M059J (cell line): ENCODE measurements around the gene BOC. TPM values are rescaled to one million over a fixed set of nuclear protein-coding genes. Genes with fewer than 3 reads are reported as not detected.
"Not testable (repeated sequence)": the region's sequence is repeated elsewhere in the genome, so short reads cannot be mapped to it uniquely, and the experiment has no call there.

Experiments used
- DNase-seq: peaks from one replicate; pipeline ENCODE4 v3.0.0-alpha.2; 2012; ENCODE audit warnings: low read depth
- total RNA-seq: library from RNA; depleted of rRNA; stranded (reverse); fragments of >200 nt; shearing (Covaris generic); gene quantifications from 2 replicates; pipeline ENCODE4 v1.2.3, GENCODE V29; 2014; rRNA removed

The BOC gene
- 5.0 and 12.5 TPM in 2 replicates for total RNA-seq

- DNase-seq: peak; percentile 79
Observed at GRCh38 chr3:113211330-113212149, at the start of gene BOC. BOC (plus strand) TSS chr3:113211557; CDS start chr3:113249803, 38,246 bp downstream.

GRCh38 chr3:113161661-113162060 is 49.7 kb upstream of the BOC start:
- DNase-seq: no peak

GRCh38 chr3:113163152-113163551 is 48.2 kb upstream of the BOC start:
- DNase-seq: no peak

GRCh38 chr3:113165841-113166240 is 45.5 kb upstream of the BOC start:
- DNase-seq: no peak

- DNase-seq: no peak
Observed at GRCh38 chr3:113166357-113166718, 45.0 kb upstream of the BOC start.

GRCh38 chr3:113166719-113167492 is 44.5 kb upstream of the BOC start:
- peak; percentile 82 for DNase-seq

- no peak for DNase-seq
Observed at GRCh38 chr3:113167825-113168801, 43.2 kb upstream of the BOC start.

GRCh38 chr3:113169891-113170452 is 41.4 kb upstream of the BOC start:
- DNase-seq: no peak

GRCh38 chr3:113170771-113171170 is 40.6 kb upstream of the BOC start:
- DNase-seq: no peak

GRCh38 chr3:113171675-113172300 is 39.6 kb upstream of the BOC start:
- DNase-seq: not testable (repeated sequence)

GRCh38 chr3:113173102-113173501 is 38.3 kb upstream of the BOC start:
- no peak for DNase-seq

- DNase-seq: no peak
Observed at GRCh38 chr3:113174304-113174703, 37.1 kb upstream of the BOC start.

- peak; percentile 32 for DNase-seq
Observed at GRCh38 chr3:113174801-113175485, 36.4 kb upstream of the BOC start.

GRCh38 chr3:113177526-113177925 is 33.8 kb upstream of the BOC start:
- no peak for DNase-seq

- DNase-seq: no peak
Observed at GRCh38 chr3:113179235-113179824, 32.0 kb upstream of the BOC start.

- peak; percentile 47 for DNase-seq
Observed at GRCh38 chr3:113183748-113184661, 27.4 kb upstream of the BOC start.

GRCh38 chr3:113185194-113185835 is 26.0 kb upstream of the BOC start:
- peak; percentile 12 for DNase-seq

- no peak for DNase-seq
Observed at GRCh38 chr3:113186566-113186965, 24.8 kb upstream of the BOC start.
